IMR-90 (cell line): ENCODE measurements around the gene AURKA.

Source experiments
- POLR2A ChIP-seq: IDR thresholded peaks from 2 replicates; pipeline ENCODE4 v1.6.1; 2012; ENCODE audit warnings: mild to moderate bottlenecking, low read depth, low read length
- RCOR1 ChIP-seq: IDR thresholded peaks from 2 replicates; pipeline ENCODE4 v1.6.1; 2012; ENCODE audit warnings: mild to moderate bottlenecking, low read length, improper control_type of control experiment; ENCODE audit not compliant: insufficient replicate concordance

- TF ChIP-seq RCOR1 (no peak), POLR2A (no peak)
These were observed 45.4 kb upstream of the AURKA start for GRCh38 chr20:56437196-56437960.
